Neuronal stem cell (in vitro differentiated cells): Measurements from ENCODE around the gene AMIGO1.

ENCODE experiments used
- DNase-seq: peaks from one replicate; pipeline ENCODE4 v3.0.0-alpha.2; 2013; ENCODE audit warnings: low spot score
- H2AFZ ChIP-seq: one replicate; pipeline ENCODE4 v1.6.1; 2013; ENCODE audit warnings: mild to moderate bottlenecking, low read length, inconsistent platforms
- H2AK5ac ChIP-seq: 2 replicates; pipeline ENCODE4 v1.6.1; 2013; ENCODE audit warnings: low read depth, mild to moderate bottlenecking, inconsistent platforms, low read length, moderate library complexity, mixed read lengths
- H2BK120ac ChIP-seq: 2 replicates; pipeline ENCODE4 v1.6.1; 2013; ENCODE audit warnings: low read depth, mild to moderate bottlenecking, inconsistent platforms, low read length, moderate library complexity, mixed read lengths
- H2BK12ac ChIP-seq: one replicate; pipeline ENCODE4 v1.6.1; 2013; ENCODE audit warnings: low read length, inconsistent platforms
- H2BK15ac ChIP-seq: 2 replicates; pipeline ENCODE4 v1.6.1; 2013; ENCODE audit warnings: mild to moderate bottlenecking, low read length, inconsistent platforms, mixed read lengths
- H2BK5ac ChIP-seq: one replicate; pipeline ENCODE4 v1.6.1; 2013; ENCODE audit warnings: inconsistent platforms, mild to moderate bottlenecking, low read length, moderate library complexity
- H3K14ac ChIP-seq: one replicate; pipeline ENCODE4 v1.6.1; 2013; ENCODE audit warnings: low read length, inconsistent platforms
- H3K18ac ChIP-seq: 2 replicates; pipeline ENCODE4 v1.6.1; 2013; ENCODE audit warnings: low read length, inconsistent platforms
- H3K23ac ChIP-seq: 2 replicates; pipeline ENCODE4 v1.6.1; 2013; ENCODE audit warnings: low read depth, mild to moderate bottlenecking, mixed read lengths, low read length, inconsistent platforms; ENCODE audit not compliant: poor library complexity
- H3K27ac ChIP-seq: replicated peaks from 3 replicates; pipeline ENCODE4 v1.5.1; 2013; ENCODE audit warnings: low read length, inconsistent platforms
- H3K27me3 ChIP-seq, 3 experiments: 2 replicates each; pipeline ENCODE4 v1.6.1; 2013; ENCODE audit warnings: low read length in 3 of 3, mild to moderate bottlenecking in 2 of 3, inconsistent platforms in 1 of 3, low read depth in 1 of 3, mixed read lengths in 1 of 3, moderate library complexity in 1 of 3; ENCODE audit not compliant: control insufficient read depth in 3 of 3, insufficient read depth in 3 of 3
- H3K36me3 ChIP-seq, 2 donors: replicated peaks in 1 of 2; 2 replicates each; pipeline ENCODE4 v1.6.1; 2013; ENCODE audit warnings: low read length in 2 of 2; ENCODE audit not compliant: control insufficient read depth in 2 of 2, insufficient read depth in 2 of 2
- H3K4ac ChIP-seq: 2 replicates; pipeline ENCODE4 v1.6.1; 2013; ENCODE audit warnings: inconsistent platforms, mild to moderate bottlenecking, low read length, moderate library complexity
- H3K4me1 ChIP-seq, 2 donors: 1 replicate in 1 of 2; 2 replicates in 1 of 2; pipeline ENCODE4 v1.6.1; 2013; ENCODE audit warnings: low read length in 2 of 2, low read depth in 1 of 2; ENCODE audit not compliant: control insufficient read depth in 2 of 2, insufficient read depth in 1 of 2
- H3K4me2 ChIP-seq: one replicate; pipeline ENCODE4 v1.6.1; 2013; ENCODE audit warnings: mild to moderate bottlenecking, low read length, inconsistent platforms; ENCODE audit not compliant: insufficient read depth, poor library complexity, severe bottlenecking
- H3K4me3 ChIP-seq, 2 donors: 2 replicates each; pipeline ENCODE4 v1.5.1; 2013; ENCODE audit warnings: low read length in 2 of 2, mild to moderate bottlenecking in 2 of 2, inconsistent platforms in 1 of 2, moderate library complexity in 1 of 2
- H3K79me1 ChIP-seq: one replicate; pipeline ENCODE4 v1.6.1; 2013; ENCODE audit warnings: low read depth, mild to moderate bottlenecking, inconsistent platforms, low read length, moderate library complexity
- H3K9ac ChIP-seq: one replicate; pipeline ENCODE4 v1.6.1; 2013; ENCODE audit warnings: mild to moderate bottlenecking, low read depth, low read length, inconsistent platforms; ENCODE audit not compliant: poor library complexity
- H3K9me3 ChIP-seq, 2 donors: replicated peaks in 1 of 2; 2 replicates each; pipeline versions ENCODE3 to v1.6.1; 2013; ENCODE audit warnings: low read length in 2 of 2, mild to moderate bottlenecking in 2 of 2, inconsistent platforms in 1 of 2, low read depth in 1 of 2, mixed read lengths in 1 of 2, moderate library complexity in 1 of 2; ENCODE audit not compliant: control insufficient read depth in 2 of 2, insufficient read depth in 1 of 2
- H4K8ac ChIP-seq: one replicate; pipeline ENCODE4 v1.6.1; 2013; ENCODE audit warnings: low read depth, mild to moderate bottlenecking, inconsistent platforms, low read length, moderate library complexity
- H4K91ac ChIP-seq: one replicate; pipeline ENCODE4 v1.6.1; 2013; ENCODE audit warnings: low read length, low read depth, mild to moderate bottlenecking, inconsistent platforms; ENCODE audit not compliant: poor library complexity
- WGBS, 2 donors: extraction: QIAGEN DNeasy Blood & Tissue Kit; methylation state at CpG; one replicate each; pipeline ENCODE4 v1.1.7; 2013; ENCODE audit warnings: missing lambda C conversion rate in 2 of 2, mixed read lengths in 1 of 2; ENCODE audit not compliant: insufficient read length in 2 of 2, insufficient replicate concordance in 1 of 2; ENCODE audit errors: extremely low coverage in 2 of 2; 5-methylcytosine and 5-hydroxymethylcytosine counted together

Gene AMIGO1

DNA sequence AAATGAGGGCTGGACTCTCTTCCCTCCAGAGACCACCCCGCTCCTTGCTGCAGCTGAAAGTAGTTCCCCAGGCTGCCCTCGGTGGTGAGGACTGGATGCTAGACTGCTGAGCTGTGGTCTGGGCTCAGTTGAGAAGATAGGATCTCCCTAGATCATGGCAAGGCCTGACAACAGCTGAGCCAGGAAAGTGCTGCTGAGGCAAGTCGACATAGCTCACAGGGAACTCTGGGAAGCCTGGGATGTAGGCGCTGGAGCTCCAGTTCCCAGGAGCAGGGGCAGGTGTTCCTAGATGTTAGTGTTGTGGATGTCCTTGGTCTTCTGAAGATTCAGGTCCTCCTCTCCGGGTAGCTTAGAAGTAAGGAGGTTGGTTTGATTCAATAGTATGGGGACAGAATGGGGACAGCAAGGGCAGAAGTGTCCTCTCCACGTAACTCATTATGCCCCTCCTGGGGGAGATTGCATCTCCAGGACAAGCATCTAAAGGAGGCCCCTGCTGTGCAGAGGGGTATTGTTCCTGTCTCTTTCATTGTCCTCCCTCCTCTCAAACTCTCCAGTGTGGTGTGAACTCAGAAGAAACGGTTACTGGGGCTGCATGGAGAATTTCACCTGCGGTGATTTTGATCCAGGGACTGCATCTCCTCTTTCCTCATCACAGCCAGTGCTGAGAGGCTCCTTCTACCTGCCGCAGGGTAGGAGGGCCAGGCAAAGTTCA is 11.9 kb downstream of the AMIGO1 start:
- Histone ChIP-seq H3K4me2 (no peak overlapping the region), H3K79me1 (no peaks in the 10 kb centered on the region), H3K27me3 (no peaks in the 10 kb centered on the region), H3K18ac (peak overlapping the region; percentile 15), H4K91ac (no peak overlapping the region), H3K4me3 (no peak overlapping the region), H3K36me3 (peaks cover 10 to 28% of the 10 kb centered on the region in 2 donors), H3K14ac (no peak overlapping the region), H2AFZ (no peak overlapping the region), H2BK5ac (no peak overlapping the region), H2BK15ac (no peak overlapping the region), H2AK5ac (no peak overlapping the region), H3K9me3 (no peaks in the 10 kb centered on the region), H3K9ac (peak overlapping the region; percentile 38), H3K23ac (peak overlapping the region; percentile 11), H3K4me1 (peaks cover 14 to 22% of the 10 kb centered on the region in 2 donors), H3K4ac (no peak overlapping the region), H2BK12ac (no peak overlapping the region), H2BK120ac (no peak overlapping the region), H4K8ac (no peak overlapping the region), H3K27ac (peak overlapping the region; percentile 35)
- WGBS, 2 donors: no CpG with 5 or more reads among the region's 9 CpGs
- no peak for DNase-seq

- peaks cover 18 to 43% of the 10 kb centered on the region in 2 donors for H3K36me3 ChIP-seq
- no peak overlapping the region for H2BK5ac ChIP-seq
- H2BK120ac ChIP-seq: no peak overlapping the region
- H3K27me3 ChIP-seq: no peaks in the 10 kb centered on the region
- H3K79me1 ChIP-seq: no peaks in the 10 kb centered on the region
- no peak overlapping the region for H3K18ac ChIP-seq
- no peak for DNase-seq
- H3K23ac ChIP-seq: no peak overlapping the region
- WGBS, 2 donors: no CpG with 5 or more reads among the region's 7 CpGs
- H3K4me2 ChIP-seq: no peak overlapping the region
- no peaks in the 10 kb centered on the region for H3K9me3 ChIP-seq
- no peak overlapping the region for H3K14ac ChIP-seq
- no peak overlapping the region for H4K91ac ChIP-seq
- no peak overlapping the region for H3K4ac ChIP-seq
- peaks cover 11 to 15% of the 10 kb centered on the region in 2 donors for H3K4me1 ChIP-seq
- no peak overlapping the region for H2AFZ ChIP-seq
- peak overlapping the region in 1 of 2 donors; percentile 27 for H3K4me3 ChIP-seq
- no peak overlapping the region for H2BK12ac ChIP-seq
- no peak overlapping the region for H2BK15ac ChIP-seq
- H3K27ac ChIP-seq: no peak overlapping the region
- H3K9ac ChIP-seq: no peak overlapping the region
- H2AK5ac ChIP-seq: no peak overlapping the region
- no peak overlapping the region for H4K8ac ChIP-seq
Observed at GRCh38 chr1:109495738-109496137, 13.8 kb downstream of the AMIGO1 start.

DNA sequence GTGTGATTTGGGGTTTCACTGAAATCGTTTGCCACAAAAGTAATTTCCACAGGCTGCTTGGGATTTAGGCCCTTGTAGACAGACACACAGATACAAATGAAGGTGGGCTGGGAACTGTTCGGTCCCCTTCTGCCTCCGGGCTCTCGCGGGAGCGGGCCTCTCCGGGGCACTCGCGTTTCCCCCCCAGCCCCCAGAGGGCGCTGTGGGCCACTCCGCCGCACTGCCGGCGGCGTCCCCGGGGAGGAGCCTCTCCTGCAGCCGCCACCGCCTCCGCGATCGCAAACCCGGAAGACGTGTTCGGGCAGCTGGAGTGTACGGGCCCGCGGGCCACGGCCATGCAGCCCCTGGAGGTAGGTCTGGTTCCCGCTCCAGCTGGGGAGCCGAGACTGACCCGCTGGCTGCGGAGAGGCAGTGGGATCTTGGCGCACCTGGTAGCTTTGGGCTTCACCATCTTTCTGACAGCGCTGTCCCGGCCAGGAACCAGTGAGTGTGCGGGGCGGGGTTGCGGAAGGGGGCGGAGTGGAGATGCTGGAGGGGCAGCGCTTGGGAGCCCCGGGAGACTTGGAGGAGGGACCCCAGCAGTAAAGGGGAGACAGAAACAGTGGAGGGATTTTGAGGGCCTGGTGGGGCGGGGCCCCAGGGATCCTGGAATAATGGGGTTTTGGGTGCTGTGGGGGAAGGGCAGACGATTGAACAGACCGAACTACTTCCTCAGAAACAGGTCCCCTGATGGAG is 15.6 kb downstream of the AMIGO1 start, which contains the start of gene CYB561D1:
CYB561D1 (plus strand) TSS at position 290 of the 735 bp plus-strand sequence; CDS start at position 336, 46 bp downstream.
- no peak within 1 kb of the TSS for H4K91ac ChIP-seq
- no peaks in the 10 kb centered on the region for H3K27me3 ChIP-seq
- H3K4ac ChIP-seq: no peak within 1 kb of the TSS
- no peak within 1 kb of the TSS for H4K8ac ChIP-seq
- no peak within 1 kb of the TSS for H2AK5ac ChIP-seq
- no peak within 1 kb of the TSS for H2BK15ac ChIP-seq
- H2BK5ac ChIP-seq: no peak within 1 kb of the TSS
- no CpG with 5 or more reads among the region's 44 CpGs for WGBS, 2 donors
- H2AFZ ChIP-seq: peak within 1 kb of the TSS; percentile 99
- DNase-seq: peak; percentile 85
- H3K4me3 ChIP-seq: peak within 1 kb of the TSS; percentile 92 to 99
- peak within 1 kb of the TSS; percentile 92 for H3K18ac ChIP-seq
- peaks cover 16 to 46% of the 10 kb centered on the region in 2 donors for H3K36me3 ChIP-seq
- no peak within 1 kb of the TSS for H2BK120ac ChIP-seq
- H3K79me1 ChIP-seq: no peaks in the 10 kb centered on the region
- no peak within 1 kb of the TSS for H2BK12ac ChIP-seq
- no peaks in the 10 kb centered on the region for H3K9me3 ChIP-seq
- H3K23ac ChIP-seq: peak within 1 kb of the TSS; percentile 70
- H3K4me1 ChIP-seq: peaks cover 11% of the 10 kb centered on the region in 2 donors
- H3K9ac ChIP-seq: peak within 1 kb of the TSS; percentile 89
- peak within 1 kb of the TSS; percentile 73 for H3K27ac ChIP-seq
- H3K14ac ChIP-seq: no peak within 1 kb of the TSS
- peak within 1 kb of the TSS; percentile 54 for H3K4me2 ChIP-seq

DNA sequence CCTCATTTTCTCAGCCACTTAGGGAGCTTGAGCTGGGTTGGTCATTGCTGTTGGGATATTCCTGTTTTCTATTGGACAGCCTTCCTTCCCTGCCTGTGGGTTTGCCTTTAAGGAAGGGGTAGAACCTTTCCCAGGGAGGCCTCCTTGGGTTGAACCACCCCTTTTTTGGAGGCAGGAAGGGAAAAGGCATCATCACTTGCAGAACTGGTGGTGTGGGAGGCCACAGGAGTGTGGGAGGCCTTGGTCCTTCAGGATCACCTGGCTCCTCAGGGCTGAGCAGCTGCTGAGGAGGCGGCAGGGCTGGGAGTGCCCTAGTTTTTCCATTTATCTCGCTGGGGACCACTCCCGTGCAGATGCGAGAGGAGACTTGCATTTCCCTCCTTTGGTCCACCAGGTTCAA is 16.3 kb downstream of the AMIGO1 start:
- Histone ChIP-seq H2BK15ac (no peak overlapping the region), H3K36me3 (peaks cover 21 to 51% of the 10 kb centered on the region in 2 donors), H4K8ac (no peak overlapping the region), H3K9me3 (no peaks in the 10 kb centered on the region), H3K4me3 (no peak overlapping the region), H3K27ac (no peak overlapping the region), H2AK5ac (no peak overlapping the region), H2BK5ac (no peak overlapping the region), H3K79me1 (no peaks in the 10 kb centered on the region), H3K23ac (no peak overlapping the region), H4K91ac (no peak overlapping the region), H3K4ac (no peak overlapping the region), H3K14ac (no peak overlapping the region), H2AFZ (peak overlapping the region; percentile 99), H3K4me1 (peaks cover 8 to 11% of the 10 kb centered on the region in 2 donors), H3K9ac (no peak overlapping the region), H2BK12ac (no peak overlapping the region), H3K27me3 (no peaks in the 10 kb centered on the region), H3K18ac (no peak overlapping the region), H2BK120ac (no peak overlapping the region), H3K4me2 (no peak overlapping the region)
- no peak for DNase-seq
- WGBS, 2 donors: no CpG with 5 or more reads among the region's 4 CpGs
